AG09319 (cell line): Measurements from ENCODE around the gene PRPH2.

Source experiments
- DNase-seq: peaks from one replicate; pipeline ENCODE4 v3.0.0-alpha.2; 2010; ENCODE audit warnings: low read depth; ENCODE audit errors: extremely low read depth
- TF ChIP-seq, protein P1 (sequence below): IDR thresholded peaks from 2 replicates; pipeline ENCODE4 v1.5.1; 2011; ENCODE audit warnings: low read depth, mild to moderate bottlenecking, inconsistent platforms, low read length, moderate library complexity

PRPH2 gene

GRCh38 chr6:42746463-42747391, 24.3 kb upstream of the PRPH2 start:
- peak; percentile 88 for DNase-seq
- TF ChIP-seq, protein P1, sequence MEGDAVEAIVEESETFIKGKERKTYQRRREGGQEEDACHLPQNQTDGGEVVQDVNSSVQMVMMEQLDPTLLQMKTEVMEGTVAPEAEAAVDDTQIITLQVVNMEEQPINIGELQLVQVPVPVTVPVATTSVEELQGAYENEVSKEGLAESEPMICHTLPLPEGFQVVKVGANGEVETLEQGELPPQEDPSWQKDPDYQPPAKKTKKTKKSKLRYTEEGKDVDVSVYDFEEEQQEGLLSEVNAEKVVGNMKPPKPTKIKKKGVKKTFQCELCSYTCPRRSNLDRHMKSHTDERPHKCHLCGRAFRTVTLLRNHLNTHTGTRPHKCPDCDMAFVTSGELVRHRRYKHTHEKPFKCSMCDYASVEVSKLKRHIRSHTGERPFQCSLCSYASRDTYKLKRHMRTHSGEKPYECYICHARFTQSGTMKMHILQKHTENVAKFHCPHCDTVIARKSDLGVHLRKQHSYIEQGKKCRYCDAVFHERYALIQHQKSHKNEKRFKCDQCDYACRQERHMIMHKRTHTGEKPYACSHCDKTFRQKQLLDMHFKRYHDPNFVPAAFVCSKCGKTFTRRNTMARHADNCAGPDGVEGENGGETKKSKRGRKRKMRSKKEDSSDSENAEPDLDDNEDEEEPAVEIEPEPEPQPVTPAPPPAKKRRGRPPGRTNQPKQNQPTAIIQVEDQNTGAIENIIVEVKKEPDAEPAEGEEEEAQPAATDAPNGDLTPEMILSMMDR = no peak

GRCh38 chr6:42745640-42746462, 23.5 kb upstream of the PRPH2 start, which contains the start of gene TBCC:
Gene TBCC, minus strand, starts transcription at chr6:42746103. Its CDS starts 30 bp downstream, at chr6:42746073.
- TF ChIP-seq, protein P1 = no peak

DNA sequence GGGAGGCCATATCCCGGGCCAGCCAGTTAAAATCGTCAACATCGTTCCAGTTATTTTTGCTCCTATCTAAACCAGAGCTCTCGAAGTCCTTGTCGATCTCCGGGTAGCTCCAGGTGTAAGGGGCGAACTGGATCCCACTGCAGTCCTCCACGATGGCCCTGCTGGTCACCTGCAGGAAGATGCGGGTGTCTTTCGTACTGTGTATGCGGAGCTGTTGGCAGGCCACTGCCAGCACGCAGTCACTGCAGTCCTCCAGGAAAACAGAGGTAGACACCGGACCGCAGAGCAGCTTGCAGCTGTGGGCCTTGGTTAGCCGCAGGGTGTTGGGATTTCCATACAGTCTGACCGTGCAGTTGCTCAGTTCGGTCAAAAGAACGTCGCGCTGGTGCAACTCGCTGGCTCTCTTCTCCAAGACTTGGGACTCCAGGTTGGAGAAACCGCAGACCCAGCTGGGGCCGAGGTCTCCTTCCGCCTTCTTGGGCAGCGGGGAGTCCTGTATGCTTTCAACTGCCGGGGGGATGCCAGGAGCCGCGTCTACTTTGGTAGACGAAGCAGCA, 22.8 kb upstream of the PRPH2 start:
- no peak for DNase-seq

More at GRCh38 chr6:42745640-42746462, 23.5 kb upstream of the PRPH2 start, which contains the start of gene TBCC:
- DNase-seq = peak; percentile 99

DNA sequence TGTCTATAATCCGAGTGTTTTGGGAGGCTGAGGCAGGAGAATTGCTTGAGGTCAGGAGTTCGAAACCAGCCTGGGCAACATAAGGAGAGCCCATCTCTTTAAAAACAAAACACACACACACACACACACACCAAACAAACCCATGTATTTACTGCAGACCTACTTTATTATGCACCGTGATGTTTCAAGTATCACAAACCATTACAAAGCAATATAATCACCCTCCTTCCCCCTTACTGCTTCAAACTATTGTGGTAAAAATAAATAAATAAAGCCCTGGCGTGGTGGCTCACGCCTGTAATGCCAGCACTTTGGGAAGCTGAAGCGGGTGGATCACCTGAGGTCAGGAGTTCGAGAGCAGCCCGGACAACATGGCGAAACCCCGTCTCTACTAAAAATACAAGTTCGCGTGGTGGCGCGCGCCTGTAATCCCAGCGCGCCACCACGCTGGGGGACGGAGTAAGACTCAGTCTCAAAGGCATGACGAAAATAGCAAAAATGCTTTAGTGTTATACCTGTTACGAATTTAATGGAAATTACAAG, 22.0 kb upstream of the PRPH2 start:
- no peak for DNase-seq
- TF ChIP-seq, protein P1 = no peak

More for the DNA sequence above, 22.8 kb upstream of the PRPH2 start:
- TF ChIP-seq, protein P1 = no peak

DNA sequence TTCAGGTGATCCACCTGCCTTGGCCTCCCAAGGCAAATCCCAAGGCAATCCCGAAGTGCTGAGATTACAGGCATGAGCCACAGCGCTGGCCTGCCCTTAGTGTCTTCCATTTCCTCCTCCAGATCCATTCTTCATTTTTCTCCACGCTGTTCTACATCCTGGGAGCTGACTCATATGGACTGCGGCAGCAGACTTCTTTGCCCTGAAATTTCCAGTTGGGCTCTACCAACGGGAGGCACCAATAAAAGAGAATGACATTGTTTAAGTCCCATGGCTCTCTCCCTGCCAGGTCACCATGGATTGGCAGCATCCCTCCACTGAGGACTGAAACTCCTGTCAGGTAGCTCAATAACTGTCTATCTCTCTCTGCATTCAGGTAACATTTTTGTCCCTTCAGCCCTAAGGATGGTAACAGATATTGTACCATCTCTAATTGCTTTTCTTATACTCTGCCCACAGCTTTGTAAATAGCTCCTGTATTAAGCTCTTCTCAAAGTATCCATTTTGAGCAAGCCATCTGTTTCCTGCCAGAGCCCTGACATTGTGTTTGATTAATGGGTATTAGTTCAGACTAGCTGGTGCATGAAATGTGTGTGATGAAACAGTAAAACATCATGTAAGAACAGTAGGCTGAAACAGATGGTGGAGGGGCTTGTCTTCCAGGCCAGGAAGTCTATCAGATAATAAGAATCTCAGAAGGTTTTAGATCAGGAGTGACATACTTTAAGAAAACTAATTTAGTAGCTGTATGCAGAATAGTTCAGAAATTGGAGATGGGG, 19.9 kb upstream of the PRPH2 start:
- TF ChIP-seq, protein P1 = no peak
- DNase-seq = peak; percentile 52

- TF ChIP-seq, protein P1 = no peak
- peak; percentile 74 for DNase-seq
Observed at GRCh38 chr6:42740725-42741124, 18.3 kb upstream of the PRPH2 start.
